Measurements from ENCODE around the gene TBPL1.

GRCh38 chr6:133947302-133947900 lies 5.6 kb upstream of the TBPL1 start:
- TF ChIP-seq, protein P1, sequence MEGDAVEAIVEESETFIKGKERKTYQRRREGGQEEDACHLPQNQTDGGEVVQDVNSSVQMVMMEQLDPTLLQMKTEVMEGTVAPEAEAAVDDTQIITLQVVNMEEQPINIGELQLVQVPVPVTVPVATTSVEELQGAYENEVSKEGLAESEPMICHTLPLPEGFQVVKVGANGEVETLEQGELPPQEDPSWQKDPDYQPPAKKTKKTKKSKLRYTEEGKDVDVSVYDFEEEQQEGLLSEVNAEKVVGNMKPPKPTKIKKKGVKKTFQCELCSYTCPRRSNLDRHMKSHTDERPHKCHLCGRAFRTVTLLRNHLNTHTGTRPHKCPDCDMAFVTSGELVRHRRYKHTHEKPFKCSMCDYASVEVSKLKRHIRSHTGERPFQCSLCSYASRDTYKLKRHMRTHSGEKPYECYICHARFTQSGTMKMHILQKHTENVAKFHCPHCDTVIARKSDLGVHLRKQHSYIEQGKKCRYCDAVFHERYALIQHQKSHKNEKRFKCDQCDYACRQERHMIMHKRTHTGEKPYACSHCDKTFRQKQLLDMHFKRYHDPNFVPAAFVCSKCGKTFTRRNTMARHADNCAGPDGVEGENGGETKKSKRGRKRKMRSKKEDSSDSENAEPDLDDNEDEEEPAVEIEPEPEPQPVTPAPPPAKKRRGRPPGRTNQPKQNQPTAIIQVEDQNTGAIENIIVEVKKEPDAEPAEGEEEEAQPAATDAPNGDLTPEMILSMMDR (IDR thresholded peaks at IDR 0.05), result no peak
- TF ChIP-seq TCF7L2 (IDR thresholded peaks at IDR 0.05; ENCODE audit: low read depth, low read length) (no peak), SIN3A (IDR thresholded peaks at IDR 0.05; ENCODE audit: borderline replicate concordance, insufficient read depth, low read depth, low read length) (no peak), POLR2AphosphoS5 (IDR thresholded peaks at IDR 0.05; ENCODE audit: low read depth, low read length) (no peak)
